HepG2 (cell line): ENCODE data around the gene SEMA6B. TPM values are rescaled to one million over a fixed set of nuclear protein-coding genes. Genes with fewer than 3 reads are reported as not detected.

Source experiments
- ADNP ChIP-seq: sonication (generic); formaldehyde crosslinking; IDR thresholded peaks from 2 replicates; pipeline ENCODE4 v1.4.0; 2020; ENCODE audit warnings: missing genetic modification reagents
- ARNT ChIP-seq: fragments of 450-650 bp; IDR thresholded peaks from 2 replicates; pipeline ENCODE4 v1.6.1; 2017
- HMGXB4 ChIP-seq, 2 experiments: sonication (generic) in 1 of 2; formaldehyde crosslinking in 1 of 2; IDR thresholded peaks; 2 replicates each; pipeline versions ENCODE4 v1.4.0 to v1.6.1; 2018 to 2020; ENCODE audit warnings: missing genetic modification reagents in 2 of 2, borderline replicate concordance in 1 of 2, low read depth in 1 of 2, mild to moderate bottlenecking in 1 of 2, missing biosample characterization in 1 of 2
- JARID2 ChIP-seq: sonication (generic); formaldehyde crosslinking; IDR thresholded peaks from 2 replicates; pipeline ENCODE4 v1.8.1; 2023; ENCODE audit warnings: missing genetic modification reagents, inconsistent platforms; ENCODE audit not compliant: insufficient replicate concordance
- NR3C1 ChIP-seq: sonication (generic); formaldehyde crosslinking; IDR thresholded peaks from 2 replicates; pipeline ENCODE4 v1.4.0; 2020; ENCODE audit warnings: missing genetic modification reagents
- SETDB1 ChIP-seq: sonication (generic); formaldehyde crosslinking; IDR thresholded peaks from 2 replicates; pipeline ENCODE4 v1.5.1; 2020; ENCODE audit warnings: missing genetic modification reagents, mild to moderate bottlenecking, borderline replicate concordance
- ZFP36 ChIP-seq: fragments of 150-350 bp; IDR thresholded peaks from 2 replicates; pipeline ENCODE4 v1.6.1; 2018; ENCODE audit warnings: borderline replicate concordance, low read length, low read depth; ENCODE audit not compliant: partially characterized antibody
- ZFY ChIP-seq: sonication (generic); formaldehyde crosslinking; IDR thresholded peaks from 2 replicates; pipeline ENCODE4 v1.4.0; 2020; ENCODE audit warnings: missing genetic modification reagents
- ZNF124 ChIP-seq: sonication (generic); formaldehyde crosslinking; IDR thresholded peaks from 2 replicates; pipeline ENCODE4 v1.4.0; 2020; ENCODE audit warnings: missing genetic modification reagents
- ZNF282 ChIP-seq: fragments of 450-650 bp; IDR thresholded peaks from 2 replicates; pipeline ENCODE4 v1.6.1; 2018; ENCODE audit not compliant: partially characterized antibody
- ZNF33A ChIP-seq: sonication (generic); formaldehyde crosslinking; IDR thresholded peaks from 2 replicates; pipeline ENCODE4 v1.5.1; 2020; ENCODE audit warnings: missing genetic modification reagents, mild to moderate bottlenecking, moderate library complexity, borderline replicate concordance
- ZNF354B ChIP-seq: sonication (generic); formaldehyde crosslinking; IDR thresholded peaks from 2 replicates; pipeline ENCODE4 v1.8.0; 2022; ENCODE audit warnings: mild to moderate bottlenecking, missing genetic modification reagents
- ZNF644 ChIP-seq: IDR thresholded peaks from 2 replicates; pipeline ENCODE4 v1.6.1; 2016; ENCODE audit warnings: low read depth
- ZNF7 ChIP-seq: IDR thresholded peaks from 2 replicates; pipeline ENCODE4 v1.6.1; 2016; ENCODE audit warnings: missing biosample characterization, missing genetic modification reagents
- ZNF713 ChIP-seq: sonication (generic); formaldehyde crosslinking; IDR thresholded peaks from 2 replicates; pipeline ENCODE4 v1.4.0; 2020; ENCODE audit warnings: mild to moderate bottlenecking, missing genetic modification reagents
- ZNF83 ChIP-seq: sonication (generic); formaldehyde crosslinking; IDR thresholded peaks from 2 replicates; pipeline ENCODE4 v1.4.0; 2020; ENCODE audit warnings: missing genetic modification reagents, mild to moderate bottlenecking, borderline replicate concordance
- polyA plus RNA-seq, 8 experiments: library from polyadenylated mRNA; depleted of rRNA in 3 of 8; stranded (reverse) in 7 of 8; unstranded in 1 of 8; fragments of >200 nt; fragmentation: Illumina TruSeq in 4 of 8; extraction: Trizol in 4 of 8; gene quantifications; 2 replicates each; pipeline versions ENCODE4 v1.2.1 to v1.2.3, GENCODE V29; 2011 to 2016; ENCODE audit warnings: low read depth in 4 of 8, missing spikeins in 1 of 8, mixed read lengths in 1 of 8; ENCODE audit not compliant: insufficient read depth in 1 of 8
- total RNA-seq, 5 experiments: library from RNA; depleted of rRNA; stranded (reverse); fragments of >200 nt; fragmentation: Illumina TruSeq; extraction: Trizol; gene quantifications; 2 replicates each; pipeline ENCODE4 v1.2.3, GENCODE V29; 2016; ENCODE audit warnings: low read depth in 1 of 5
- TF ChIP-seq, protein P1 (sequence below): sonication (generic); formaldehyde crosslinking; IDR thresholded peaks from one replicate; pipeline ENCODE4 v1.5.1; 2020; ENCODE audit warnings: mild to moderate bottlenecking, missing genetic modification reagents; ENCODE audit errors: not compliant biosample characterization

Gene SEMA6B
- total and polyA plus RNA-seq, 2 of the 13 experiments (the other 11 are each of a cell fraction or from before 2014, with no cell fraction given): 45.5 to 67.1 TPM

DNA sequence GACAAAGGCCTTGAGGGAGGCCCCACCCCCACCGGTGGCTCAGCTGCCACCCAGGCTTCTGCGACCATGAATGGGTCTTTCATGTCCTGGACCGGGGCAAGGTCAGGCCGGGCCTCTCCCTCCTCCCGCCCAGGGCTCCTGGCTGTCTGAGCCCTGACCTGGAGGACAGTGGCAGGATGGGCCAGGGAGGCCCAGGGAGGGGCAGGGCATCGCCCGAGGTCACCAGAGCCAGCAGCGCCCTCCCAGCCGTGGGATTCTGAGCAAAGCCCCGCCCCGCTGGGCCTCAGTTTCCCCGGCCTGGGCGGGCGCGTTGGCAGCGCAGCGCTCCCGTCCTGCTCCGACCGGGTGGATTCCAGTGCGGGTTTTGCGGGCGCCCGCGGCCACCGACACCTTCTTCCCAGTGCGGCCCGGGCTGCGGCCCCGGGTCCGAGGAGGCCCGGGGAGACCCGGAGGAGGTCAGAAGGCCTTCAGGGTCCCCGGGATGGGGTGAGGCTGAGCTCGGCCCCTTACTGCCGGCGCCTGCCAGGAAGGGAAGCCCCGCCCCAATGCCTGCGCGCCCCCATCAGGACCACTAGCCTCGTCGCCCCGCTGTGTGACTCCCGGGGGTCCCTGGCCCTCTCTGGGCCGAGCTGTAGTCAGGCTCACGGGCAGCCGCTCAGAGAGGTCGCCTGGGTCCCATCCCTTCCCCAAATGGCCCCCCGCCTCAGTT lies 24.6 kb upstream of the SEMA6B start (continued):
- no peak for TF ChIP-seq ZNF354B (CRISPR knock-in tag)
- TF ChIP-seq SETDB1 (CRISPR knock-in tag): no peak
- TF ChIP-seq ZFP36: peak; percentile 71
- TF ChIP-seq, protein P1, sequence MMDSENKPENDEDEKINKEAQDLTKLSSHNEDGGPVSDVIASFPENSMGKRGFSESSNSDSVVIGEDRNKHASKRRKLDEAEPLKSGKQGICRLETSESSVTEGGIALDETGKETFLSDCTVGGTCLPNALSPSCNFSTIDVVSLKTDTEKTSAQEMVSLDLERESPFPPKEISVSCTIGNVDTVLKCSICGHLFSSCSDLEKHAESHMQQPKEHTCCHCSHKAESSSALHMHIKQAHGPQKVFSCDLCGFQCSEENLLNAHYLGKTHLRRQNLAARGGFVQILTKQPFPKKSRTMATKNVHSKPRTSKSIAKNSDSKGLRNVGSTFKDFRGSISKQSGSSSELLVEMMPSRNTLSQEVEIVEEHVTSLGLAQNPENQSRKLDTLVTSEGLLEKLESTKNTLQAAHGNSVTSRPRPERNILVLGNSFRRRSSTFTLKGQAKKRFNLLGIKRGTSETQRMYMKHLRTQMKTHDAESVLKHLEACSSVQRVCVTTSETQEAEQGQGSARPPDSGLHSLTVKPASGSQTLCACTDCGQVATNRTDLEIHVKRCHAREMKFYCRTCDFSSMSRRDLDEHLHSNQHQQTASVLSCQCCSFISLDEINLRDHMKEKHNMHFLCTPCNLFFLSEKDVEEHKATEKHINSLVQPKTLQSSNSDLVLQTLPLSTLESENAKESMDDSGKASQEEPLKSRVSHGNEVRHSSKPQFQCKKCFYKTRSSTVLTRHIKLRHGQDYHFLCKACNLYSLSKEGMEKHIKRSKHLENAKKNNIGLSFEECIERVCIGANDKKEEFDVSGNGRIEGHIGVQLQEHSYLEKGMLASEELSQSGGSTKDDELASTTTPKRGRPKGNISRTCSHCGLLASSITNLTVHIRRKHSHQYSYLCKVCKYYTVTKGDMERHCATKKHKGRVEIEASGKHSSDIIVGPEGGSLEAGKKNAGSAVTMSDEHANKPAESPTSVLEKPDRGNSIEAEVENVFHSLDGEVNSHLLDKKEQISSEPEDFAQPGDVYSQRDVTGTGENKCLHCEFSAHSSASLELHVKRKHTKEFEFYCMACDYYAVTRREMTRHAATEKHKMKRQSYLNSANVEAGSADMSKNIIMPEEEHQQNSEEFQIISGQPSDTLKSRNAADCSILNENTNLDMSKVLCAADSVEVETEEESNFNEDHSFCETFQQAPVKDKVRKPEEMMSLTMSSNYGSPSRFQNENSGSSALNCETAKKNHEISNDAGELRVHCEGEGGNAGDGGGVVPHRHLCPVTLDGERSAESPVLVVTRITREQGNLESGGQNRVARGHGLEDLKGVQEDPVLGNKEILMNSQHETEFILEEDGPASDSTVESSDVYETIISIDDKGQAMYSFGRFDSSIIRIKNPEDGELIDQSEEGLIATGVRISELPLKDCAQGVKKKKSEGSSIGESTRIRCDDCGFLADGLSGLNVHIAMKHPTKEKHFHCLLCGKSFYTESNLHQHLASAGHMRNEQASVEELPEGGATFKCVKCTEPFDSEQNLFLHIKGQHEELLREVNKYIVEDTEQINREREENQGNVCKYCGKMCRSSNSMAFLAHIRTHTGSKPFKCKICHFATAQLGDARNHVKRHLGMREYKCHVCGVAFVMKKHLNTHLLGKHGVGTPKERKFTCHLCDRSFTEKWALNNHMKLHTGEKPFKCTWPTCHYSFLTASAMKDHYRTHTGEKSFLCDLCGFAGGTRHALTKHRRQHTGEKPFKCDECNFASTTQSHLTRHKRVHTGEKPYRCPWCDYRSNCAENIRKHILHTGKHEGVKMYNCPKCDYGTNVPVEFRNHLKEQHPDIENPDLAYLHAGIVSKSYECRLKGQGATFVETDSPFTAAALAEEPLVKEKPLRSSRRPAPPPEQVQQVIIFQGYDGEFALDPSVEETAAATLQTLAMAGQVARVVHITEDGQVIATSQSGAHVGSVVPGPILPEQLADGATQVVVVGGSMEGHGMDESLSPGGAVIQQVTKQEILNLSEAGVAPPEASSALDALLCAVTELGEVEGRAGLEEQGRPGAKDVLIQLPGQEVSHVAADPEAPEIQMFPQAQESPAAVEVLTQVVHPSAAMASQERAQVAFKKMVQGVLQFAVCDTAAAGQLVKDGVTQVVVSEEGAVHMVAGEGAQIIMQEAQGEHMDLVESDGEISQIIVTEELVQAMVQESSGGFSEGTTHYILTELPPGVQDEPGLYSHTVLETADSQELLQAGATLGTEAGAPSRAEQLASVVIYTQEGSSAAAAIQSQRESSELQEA (CRISPR knock-in tag): no peak
- TF ChIP-seq HMGXB4 (CRISPR knock-in tag; IDR thresholded peaks at IDR 0.05; ENCODE audit: borderline replicate concordance in 1 of 2, low read depth in 1 of 2): peak in 1 of 2 experiments; percentile 72; a peak in 2 of 4 replicates
- TF ChIP-seq ZNF83 (CRISPR knock-in tag): no peak
- no peak for TF ChIP-seq ARNT
- TF ChIP-seq ZNF33A (CRISPR knock-in tag): no peak
- TF ChIP-seq JARID2 (CRISPR knock-in tag): no peak
- TF ChIP-seq ZNF124 (CRISPR knock-in tag): peak; percentile 47; the same call in 1 of the 2 replicates
- peak; percentile 72 for TF ChIP-seq ZFY (CRISPR knock-in tag)
- TF ChIP-seq ZNF644 (CRISPR knock-in tag): peak; percentile 61; the same call in 1 of the 2 replicates
- TF ChIP-seq ZNF7 (CRISPR knock-in tag): no peak
- peak; percentile 91 for TF ChIP-seq ADNP (CRISPR knock-in tag)
- TF ChIP-seq NR3C1 (CRISPR knock-in tag): no peak
- no peak for TF ChIP-seq ZNF713
- no peak for TF ChIP-seq ZNF282
